H1 (cell line): ENCODE measurements around the gene BCKDHB. TPM values are rescaled to one million over a fixed set of nuclear protein-coding genes. Genes with fewer than 3 reads are reported as not detected.

Experiments used
- PHF8 ChIP-seq: fragments of 200-600 bp; sonication (generic); conservative IDR thresholded peaks from 2 replicates; pipeline ENCODE4 v1.7.1; 2012; ENCODE audit warnings: low read depth, mild to moderate bottlenecking, inconsistent platforms, low read length, moderate library complexity
- SIRT6 ChIP-seq: IDR thresholded peaks from one replicate; pipeline ENCODE4 v1.7.1; 2012; ENCODE audit warnings: low read length, inconsistent platforms
- TEAD4 ChIP-seq: IDR thresholded peaks from 2 replicates; pipeline ENCODE4 v1.6.1; 2012; ENCODE audit warnings: low read depth, low read length, inconsistent platforms, mixed read lengths
- ZNF274 ChIP-seq: IDR thresholded peaks from 2 replicates; pipeline ENCODE4 v1.7.0; 2012; ENCODE audit warnings: low read length, borderline replicate concordance; ENCODE audit errors: extremely low read depth
- polyA plus RNA-seq, 7 experiments: library from polyadenylated mRNA; depleted of rRNA in 3 of 7; stranded (reverse) in 5 of 7; unstranded in 2 of 7; fragments of >200 nt in 5 of 7; fragments of 200-250 nt in 2 of 7; gene quantifications; 1 replicate in 5 of 7; 2 replicates in 1 of 7; 4 replicates in 1 of 7; pipeline versions ENCODE4 v1.2.1 to v1.2.3, GENCODE V29; 2011 to 2013; ENCODE audit warnings: missing spikeins in 2 of 7, mixed read lengths in 2 of 7
- total RNA-seq: library from RNA; stranded (reverse); fragmentation: NEBNext Ultra II Directional; extraction: Animal tissue kit (Norgen Biotek cat#: 25700); gene quantifications from 2 replicates; pipeline ENCODE4 v1.2.1, GENCODE V29; 2021
- TF ChIP-seq, protein P1 (sequence below), 3 experiments: IDR thresholded peaks; 1 replicate in 2 of 3; 2 replicates in 1 of 3; pipeline versions ENCODE4 v1.5.1 to v1.6.1; 2011; ENCODE audit warnings: low read length in 3 of 3, mild to moderate bottlenecking in 3 of 3, inconsistent platforms in 2 of 3, low read depth in 1 of 3, moderate library complexity in 1 of 3; ENCODE audit not compliant: insufficient read depth in 1 of 3; ENCODE audit errors: control extremely low read depth in 1 of 3

The BCKDHB gene
- total and polyA plus RNA-seq, 2 of the 8 experiments (the other 6 are each of a cell fraction or from before 2014, with no cell fraction given), result 22.1 to 30.8 TPM

DNA sequence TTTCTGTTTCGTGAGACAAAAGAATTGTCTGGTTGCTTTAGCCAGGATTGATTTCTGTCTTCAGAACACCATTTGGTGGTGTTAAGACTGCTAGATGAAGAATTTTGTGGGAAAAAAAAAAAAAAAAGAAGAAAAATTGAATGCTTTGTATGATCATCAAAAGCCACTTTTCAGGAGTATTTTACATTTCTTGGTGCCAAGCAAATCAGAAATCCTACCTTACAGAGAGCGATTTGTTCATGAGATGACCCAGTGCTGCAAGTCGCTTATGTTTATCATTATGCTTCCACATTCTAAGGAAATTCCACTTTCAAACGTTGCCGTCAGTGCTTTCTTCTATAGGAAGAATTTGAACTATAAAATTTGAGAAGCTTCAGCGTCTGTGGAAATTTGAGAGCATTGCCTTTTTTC, 228.7 kb downstream of the BCKDHB start (continued):
- TF ChIP-seq, protein P1, sequence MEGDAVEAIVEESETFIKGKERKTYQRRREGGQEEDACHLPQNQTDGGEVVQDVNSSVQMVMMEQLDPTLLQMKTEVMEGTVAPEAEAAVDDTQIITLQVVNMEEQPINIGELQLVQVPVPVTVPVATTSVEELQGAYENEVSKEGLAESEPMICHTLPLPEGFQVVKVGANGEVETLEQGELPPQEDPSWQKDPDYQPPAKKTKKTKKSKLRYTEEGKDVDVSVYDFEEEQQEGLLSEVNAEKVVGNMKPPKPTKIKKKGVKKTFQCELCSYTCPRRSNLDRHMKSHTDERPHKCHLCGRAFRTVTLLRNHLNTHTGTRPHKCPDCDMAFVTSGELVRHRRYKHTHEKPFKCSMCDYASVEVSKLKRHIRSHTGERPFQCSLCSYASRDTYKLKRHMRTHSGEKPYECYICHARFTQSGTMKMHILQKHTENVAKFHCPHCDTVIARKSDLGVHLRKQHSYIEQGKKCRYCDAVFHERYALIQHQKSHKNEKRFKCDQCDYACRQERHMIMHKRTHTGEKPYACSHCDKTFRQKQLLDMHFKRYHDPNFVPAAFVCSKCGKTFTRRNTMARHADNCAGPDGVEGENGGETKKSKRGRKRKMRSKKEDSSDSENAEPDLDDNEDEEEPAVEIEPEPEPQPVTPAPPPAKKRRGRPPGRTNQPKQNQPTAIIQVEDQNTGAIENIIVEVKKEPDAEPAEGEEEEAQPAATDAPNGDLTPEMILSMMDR (IDR thresholded peaks at IDR 0.05; ENCODE audit: control extremely low read depth in 1 of 3, insufficient read depth in 1 of 3, low read depth in 1 of 3, low read length in 3 of 3), result no peak
- TF ChIP-seq PHF8, result no peak
- TF ChIP-seq ZNF274, result no peak
- TF ChIP-seq TEAD4, result no peak
- TF ChIP-seq SIRT6, result no peak
- TF ChIP-seq, all 59 proteins: peak for 0
